SU-DHL-6 (cell line): ENCODE data around the gene EFHC2.

ENCODE experiments used
- H2AFZ ChIP-seq: fragments of 200-600 bp; sonication (generic); 2 replicates; pipeline ENCODE4 v1.6.1; 2014; ENCODE audit warnings: low read depth, mild to moderate bottlenecking, moderate library complexity, mixed read lengths, antibody characterized with exemption, low read length; ENCODE audit not compliant: severe bottlenecking
- H3F3A ChIP-seq: fragments of 200-600 bp; shearing (Covaris generic); 2 replicates; pipeline ENCODE4 v1.6.0; 2016; ENCODE audit warnings: antibody characterized with exemption, mild to moderate bottlenecking; ENCODE audit not compliant: insufficient read depth
- H3K27ac ChIP-seq: fragments of 200-600 bp; sonication (generic); 2 replicates; pipeline ENCODE4 v1.5.1; 2016; ENCODE audit warnings: low read depth, mild to moderate bottlenecking, low read length, moderate library complexity, mixed read lengths
- H3K27me3 ChIP-seq: fragments of 200-600 bp; sonication (generic), shearing (Covaris generic); 2 replicates; pipeline ENCODE4 v1.6.0; 2014; ENCODE audit warnings: mild to moderate bottlenecking, low read length
- H3K36me3 ChIP-seq: fragments of 200-600 bp; sonication (generic); 2 replicates; pipeline ENCODE4 v1.6.1; 2014; ENCODE audit warnings: mild to moderate bottlenecking, low read length, mixed read lengths
- H3K4me2 ChIP-seq: fragments of 300-600, 200-600 bp; shearing (Covaris generic), sonication (generic); 2 replicates; pipeline ENCODE4 v1.6.0; 2014; ENCODE audit warnings: low read length, low read depth, mild to moderate bottlenecking; ENCODE audit not compliant: poor library complexity, severe bottlenecking
- H3K4me3 ChIP-seq: fragments of 200-600 bp; sonication (generic); 2 replicates; pipeline ENCODE4 v1.5.1; 2014; ENCODE audit warnings: antibody characterized with exemption, low read length, mild to moderate bottlenecking, mixed read lengths; ENCODE audit not compliant: insufficient read depth, poor library complexity, severe bottlenecking
- H3K79me2 ChIP-seq: fragments of 200-600 bp; sonication (generic); 2 replicates; pipeline ENCODE4 v1.6.1; 2014; ENCODE audit warnings: mild to moderate bottlenecking, low read length, moderate library complexity; ENCODE audit not compliant: insufficient read depth
- H3K9ac ChIP-seq: fragments of 200-600 bp; sonication (generic); 2 replicates; pipeline ENCODE4 v1.7.0; 2014; ENCODE audit warnings: mild to moderate bottlenecking, low read length
- H3K9me2 ChIP-seq: fragments of 200-600 bp; sonication (generic); replicated peaks from 2 replicates; pipeline ENCODE4 v1.6.1; 2014; ENCODE audit warnings: low read length; ENCODE audit not compliant: insufficient read depth
- H3K9me3 ChIP-seq: fragments of 200-600 bp; sonication (generic); 2 replicates; pipeline ENCODE4 v1.6.1; 2014; ENCODE audit warnings: low read length, mixed read lengths; ENCODE audit not compliant: insufficient read depth
- H4K20me1 ChIP-seq: fragments of 200-600 bp; sonication (generic); 2 replicates; pipeline ENCODE4 v1.6.1; 2014; ENCODE audit warnings: low read depth, mild to moderate bottlenecking, antibody characterized with exemption, low read length, moderate library complexity, mixed read lengths
- EZH2phosphoT487 ChIP-seq: fragments of 200-600 bp; sonication (generic), shearing (Covaris generic); conservative IDR thresholded peaks from 2 replicates; pipeline ENCODE4 v1.6.1; 2018; ENCODE audit warnings: mild to moderate bottlenecking, antibody characterized with exemption, low read length, moderate library complexity, mixed read lengths
- TF ChIP-seq, protein P1 (sequence below): fragments of 200-600 bp; sonication (generic); IDR thresholded peaks from one replicate; pipeline ENCODE4 v1.5.1; 2017; ENCODE audit warnings: antibody characterized with exemption, mild to moderate bottlenecking, low read length, moderate library complexity; ENCODE audit not compliant: insufficient read depth, poor library complexity, severe bottlenecking

Gene EFHC2

DNA sequence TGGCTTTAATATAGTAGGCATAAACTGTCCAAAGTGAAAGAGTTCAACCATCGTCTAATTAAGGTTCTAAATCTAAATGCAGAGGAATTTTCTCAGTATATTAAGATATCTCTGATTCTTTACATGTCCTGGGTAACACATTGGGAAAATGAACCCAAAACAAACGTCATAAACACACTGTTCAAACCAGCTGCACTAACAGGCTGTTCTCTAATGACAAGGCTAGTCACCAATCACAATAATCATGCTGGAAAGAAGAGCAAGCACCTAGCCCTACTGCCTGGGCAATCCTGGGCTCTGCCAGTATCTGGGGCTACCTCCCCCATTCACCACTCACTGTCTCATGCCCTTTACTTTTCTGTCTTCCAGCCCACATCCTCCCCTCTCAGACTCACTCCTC, 107.9 kb downstream of the EFHC2 start:
- no peaks in the 10 kb centered on the region for H3K27me3 ChIP-seq
- no peak overlapping the region for H3K9ac ChIP-seq
- no peaks in the 10 kb centered on the region for H3K9me3 ChIP-seq
- H3K4me3 ChIP-seq: no peak overlapping the region
- H3K4me2 ChIP-seq: no peak overlapping the region
- TF ChIP-seq, protein P1, sequence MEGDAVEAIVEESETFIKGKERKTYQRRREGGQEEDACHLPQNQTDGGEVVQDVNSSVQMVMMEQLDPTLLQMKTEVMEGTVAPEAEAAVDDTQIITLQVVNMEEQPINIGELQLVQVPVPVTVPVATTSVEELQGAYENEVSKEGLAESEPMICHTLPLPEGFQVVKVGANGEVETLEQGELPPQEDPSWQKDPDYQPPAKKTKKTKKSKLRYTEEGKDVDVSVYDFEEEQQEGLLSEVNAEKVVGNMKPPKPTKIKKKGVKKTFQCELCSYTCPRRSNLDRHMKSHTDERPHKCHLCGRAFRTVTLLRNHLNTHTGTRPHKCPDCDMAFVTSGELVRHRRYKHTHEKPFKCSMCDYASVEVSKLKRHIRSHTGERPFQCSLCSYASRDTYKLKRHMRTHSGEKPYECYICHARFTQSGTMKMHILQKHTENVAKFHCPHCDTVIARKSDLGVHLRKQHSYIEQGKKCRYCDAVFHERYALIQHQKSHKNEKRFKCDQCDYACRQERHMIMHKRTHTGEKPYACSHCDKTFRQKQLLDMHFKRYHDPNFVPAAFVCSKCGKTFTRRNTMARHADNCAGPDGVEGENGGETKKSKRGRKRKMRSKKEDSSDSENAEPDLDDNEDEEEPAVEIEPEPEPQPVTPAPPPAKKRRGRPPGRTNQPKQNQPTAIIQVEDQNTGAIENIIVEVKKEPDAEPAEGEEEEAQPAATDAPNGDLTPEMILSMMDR: no peak
- no peak for TF ChIP-seq EZH2phosphoT487
- no peaks in the 10 kb centered on the region for H3K36me3 ChIP-seq
- H2AFZ ChIP-seq: no peak overlapping the region
- no peaks in the 10 kb centered on the region for H3K9me2 ChIP-seq
- no peaks in the 10 kb centered on the region for H4K20me1 ChIP-seq
- H3F3A ChIP-seq: no peaks in the 10 kb centered on the region
- no peaks in the 10 kb centered on the region for H3K79me2 ChIP-seq
- no peak overlapping the region for H3K27ac ChIP-seq

DNA sequence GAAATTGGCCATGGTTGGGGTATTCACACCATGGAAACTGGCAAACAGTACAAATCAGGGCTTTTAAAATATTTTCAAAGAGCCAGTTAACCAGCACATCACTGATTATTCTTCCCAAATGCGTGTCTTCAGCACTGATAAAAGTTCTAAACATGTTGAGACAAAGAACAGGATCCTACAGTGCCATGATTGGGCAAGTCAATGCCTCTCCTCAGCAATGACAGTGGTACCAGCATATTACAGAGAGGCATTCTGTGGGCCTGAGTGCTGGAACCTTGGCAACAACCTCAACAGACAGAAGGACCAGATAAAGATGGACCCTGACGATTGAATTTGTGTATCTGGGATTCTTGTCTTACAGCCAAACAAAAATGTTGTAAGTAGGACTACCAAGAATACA, 108.9 kb downstream of the EFHC2 start:
- Histone ChIP-seq H3K9ac (no peak overlapping the region), H3K9me2 (no peaks in the 10 kb centered on the region), H3K9me3 (no peaks in the 10 kb centered on the region), H3K36me3 (no peaks in the 10 kb centered on the region), H3F3A (no peaks in the 10 kb centered on the region), H4K20me1 (no peaks in the 10 kb centered on the region), H3K27ac (no peak overlapping the region), H2AFZ (no peak overlapping the region), H3K79me2 (no peaks in the 10 kb centered on the region), H3K4me3 (no peak overlapping the region), H3K27me3 (no peaks in the 10 kb centered on the region), H3K4me2 (no peak overlapping the region)
- TF ChIP-seq EZH2phosphoT487: no peak
- TF ChIP-seq, protein P1: no peak

DNA sequence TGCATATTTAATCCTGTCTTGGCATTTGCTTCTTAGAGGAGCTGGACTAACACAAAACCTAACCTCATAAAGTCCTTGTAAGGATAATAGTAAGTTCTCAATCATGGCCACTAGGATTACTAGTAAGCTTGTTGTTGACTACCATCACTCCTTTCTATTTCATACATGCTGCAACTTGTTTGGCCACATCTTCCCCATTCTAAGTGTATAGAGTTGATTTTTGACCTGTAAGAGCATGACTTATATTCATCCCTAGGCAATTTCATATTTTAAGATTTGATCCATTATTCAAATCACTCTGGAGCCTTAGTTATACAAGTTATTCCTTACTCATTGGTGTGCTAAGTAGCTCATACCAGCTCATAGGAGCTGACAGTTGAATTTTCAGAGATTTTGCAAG, 109.4 kb downstream of the EFHC2 start:
- TF ChIP-seq EZH2phosphoT487: no peak
- TF ChIP-seq, protein P1: no peak
- Histone ChIP-seq H3K36me3 (no peaks in the 10 kb centered on the region), H3K9me3 (no peaks in the 10 kb centered on the region)

More for the DNA sequence above, 109.4 kb downstream of the EFHC2 start:
- Histone ChIP-seq H2AFZ (no peak overlapping the region), H3K27me3 (no peaks in the 10 kb centered on the region), H3K4me2 (no peak overlapping the region), H3F3A (no peaks in the 10 kb centered on the region), H3K9ac (no peak overlapping the region), H4K20me1 (no peaks in the 10 kb centered on the region), H3K4me3 (no peak overlapping the region), H3K9me2 (no peaks in the 10 kb centered on the region), H3K27ac (no peak overlapping the region), H3K79me2 (no peaks in the 10 kb centered on the region)
